Activated B cell treated with CpG ODN at 0.5 μM for 24 hours (primary cell): ENCODE data around the gene SERGEF. TPM values are rescaled to one million over a fixed set of nuclear protein-coding genes. Genes with fewer than 3 reads are reported as not detected.

Experiments
- ATAC-seq: fragments of 200-7000 bp; cut with Tn5 transposase; one replicate; pipeline ENCODE4 v1.10.0; 2021; ENCODE audit warnings: low read depth, mild to moderate bottlenecking, moderate library complexity
- CTCF ChIA-PET: fragments of 350-600 bp; sonication (Branson Sonifier 250); formaldehyde crosslinking; loops from one replicate; lab custom pipeline; 2021; ENCODE audit warnings: antibody characterized with exemption; lab: Charles Lee
- POLR2A ChIA-PET: fragments of 350-600 bp; sonication (Branson Sonifier 250); formaldehyde crosslinking; loops from one replicate; lab custom pipeline; 2021; ENCODE audit warnings: antibody characterized with exemption; lab: Charles Lee
- DNase-seq: peaks from one replicate; pipeline ENCODE4 v3.0.0; 2022
- H3K27ac Mint-ChIP-seq: one replicate; pipeline ENCODE4 v1.8.0; 2020; ENCODE audit warnings: mixed read lengths
- H3K27me3 Mint-ChIP-seq: one replicate; pipeline ENCODE4 v1.8.0; 2021; ENCODE audit warnings: mixed read lengths
- H3K36me3 Mint-ChIP-seq: one replicate; pipeline ENCODE4 v1.8.0; 2021; ENCODE audit warnings: low read depth, mixed read lengths
- H3K4me1 Mint-ChIP-seq: one replicate; pipeline ENCODE4 v1.8.0; 2021; ENCODE audit warnings: mixed read lengths
- H3K4me3 Mint-ChIP-seq: one replicate; pipeline ENCODE4 v1.8.0; 2020; ENCODE audit warnings: mild to moderate bottlenecking, mixed read lengths
- H3K9me3 Mint-ChIP-seq: one replicate; pipeline ENCODE4 v1.8.0; 2020; ENCODE audit warnings: mixed read lengths
- intact Hi-C: fragments of 100-400 bp; cut with micrococcal nuclease; formaldehyde crosslinking; loops from one replicate; pipeline ENCODE4 v1.15.1; 2024
- total RNA-seq: library from RNA; stranded (reverse); gene quantifications from 2 replicates; pipeline ENCODE4 v1.2.3, GENCODE V29; 2022
- TF ChIP-seq, protein P1 (sequence below): fragments of 200-600 bp; IDR thresholded peaks from one replicate; pipeline ENCODE4 v1.8.0; 2022; ENCODE audit warnings: antibody characterized with exemption, mild to moderate bottlenecking

SERGEF gene
- total RNA-seq, 1 donor from 2014 or later = 38.4 TPM

DNA sequence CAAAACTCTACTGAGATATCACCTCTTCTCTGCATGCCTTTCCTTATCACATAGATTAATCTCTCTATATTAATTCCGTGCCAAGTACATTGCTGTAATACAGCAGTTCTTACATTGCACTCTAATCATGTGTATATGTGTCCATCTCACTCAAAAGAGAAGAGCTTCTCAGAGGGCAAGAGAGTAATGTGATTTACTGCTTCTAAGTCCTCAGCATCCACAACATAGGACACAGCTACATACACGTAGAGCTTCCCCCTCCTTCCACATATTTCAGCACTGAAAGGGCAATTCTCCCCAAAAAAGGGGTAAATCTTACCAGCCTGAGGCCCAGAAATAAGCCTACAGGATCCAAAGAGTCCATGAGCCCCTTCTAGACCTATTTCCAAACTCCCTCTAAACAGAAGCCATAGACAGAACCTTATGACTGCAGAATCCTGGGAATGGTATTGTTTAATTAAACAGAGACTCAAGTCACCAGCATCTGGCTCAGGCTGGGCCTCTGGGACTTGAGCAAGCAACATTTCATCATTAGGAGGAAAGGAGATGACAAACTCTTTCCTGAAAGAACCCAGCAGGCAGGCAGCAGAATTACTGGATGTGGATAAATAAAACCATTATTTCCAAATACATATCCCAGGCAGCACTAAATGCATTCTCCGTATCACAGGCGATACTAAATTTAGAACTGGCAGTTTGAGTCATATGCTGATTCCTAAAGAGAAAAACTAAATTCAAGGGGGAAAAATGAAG, 191.0 kb downstream of the SERGEF start:
- H3K27me3 Mint-ChIP-seq = no peaks in the 10 kb centered on the region
- ATAC-seq (no peak), DNase-seq (no peak)
- intact Hi-C loops = no loop called here
- no peak overlapping the region for H3K4me3 Mint-ChIP-seq
- ChIA-PET CTCF (no interaction called here), POLR2A (no interaction called here)
- H3K9me3 Mint-ChIP-seq = no peaks in the 10 kb centered on the region
- H3K4me1 Mint-ChIP-seq = no peaks in the 10 kb centered on the region
- H3K27ac Mint-ChIP-seq = no peak overlapping the region
- H3K36me3 Mint-ChIP-seq = no peaks in the 10 kb centered on the region
- TF ChIP-seq, protein P1, sequence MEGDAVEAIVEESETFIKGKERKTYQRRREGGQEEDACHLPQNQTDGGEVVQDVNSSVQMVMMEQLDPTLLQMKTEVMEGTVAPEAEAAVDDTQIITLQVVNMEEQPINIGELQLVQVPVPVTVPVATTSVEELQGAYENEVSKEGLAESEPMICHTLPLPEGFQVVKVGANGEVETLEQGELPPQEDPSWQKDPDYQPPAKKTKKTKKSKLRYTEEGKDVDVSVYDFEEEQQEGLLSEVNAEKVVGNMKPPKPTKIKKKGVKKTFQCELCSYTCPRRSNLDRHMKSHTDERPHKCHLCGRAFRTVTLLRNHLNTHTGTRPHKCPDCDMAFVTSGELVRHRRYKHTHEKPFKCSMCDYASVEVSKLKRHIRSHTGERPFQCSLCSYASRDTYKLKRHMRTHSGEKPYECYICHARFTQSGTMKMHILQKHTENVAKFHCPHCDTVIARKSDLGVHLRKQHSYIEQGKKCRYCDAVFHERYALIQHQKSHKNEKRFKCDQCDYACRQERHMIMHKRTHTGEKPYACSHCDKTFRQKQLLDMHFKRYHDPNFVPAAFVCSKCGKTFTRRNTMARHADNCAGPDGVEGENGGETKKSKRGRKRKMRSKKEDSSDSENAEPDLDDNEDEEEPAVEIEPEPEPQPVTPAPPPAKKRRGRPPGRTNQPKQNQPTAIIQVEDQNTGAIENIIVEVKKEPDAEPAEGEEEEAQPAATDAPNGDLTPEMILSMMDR = no peak

DNA sequence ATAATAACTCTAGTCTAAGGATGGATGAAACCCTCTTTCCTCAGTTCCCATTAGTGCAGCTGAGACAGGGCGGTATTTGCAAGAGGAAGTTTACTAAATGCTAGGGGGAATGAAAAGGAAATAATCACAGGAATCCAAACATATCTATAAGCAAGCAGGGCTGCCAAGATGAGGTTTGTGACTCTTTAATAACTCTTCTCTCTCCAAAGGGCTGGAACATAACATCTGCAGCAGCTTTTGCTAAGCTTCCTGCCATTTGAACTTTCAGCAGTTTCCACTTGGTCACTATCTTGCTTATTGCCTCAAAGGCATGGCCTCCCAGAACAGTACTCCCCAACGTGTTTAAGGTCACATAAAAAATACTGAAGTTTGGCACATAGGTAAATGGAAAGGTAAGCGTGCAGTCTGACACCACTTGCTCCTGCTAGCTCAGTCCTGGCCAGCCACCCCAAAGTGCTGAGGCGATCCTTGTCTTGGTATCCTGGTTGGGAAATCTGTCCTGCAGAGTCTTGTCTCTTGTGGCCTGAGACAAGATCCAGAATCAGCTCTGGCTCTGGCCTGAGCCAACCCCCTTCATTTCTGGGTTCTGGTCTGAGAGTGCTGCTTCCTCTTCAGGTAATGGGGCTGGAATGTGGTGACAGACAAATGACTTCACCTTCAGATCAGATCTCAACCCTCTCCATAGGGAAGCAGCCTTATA, 196.5 kb downstream of the SERGEF start:
- POLR2A ChIA-PET = no interaction called here
- TF ChIP-seq, protein P1 = no peak
- H3K4me1 Mint-ChIP-seq = no peaks in the 10 kb centered on the region
- no peak for DNase-seq
- H3K27me3 Mint-ChIP-seq = no peaks in the 10 kb centered on the region
- CTCF ChIA-PET = no interaction called here
- no peak overlapping the region for H3K27ac Mint-ChIP-seq
- H3K36me3 Mint-ChIP-seq = peaks cover 13% of the 10 kb centered on the region
- no peak overlapping the region for H3K4me3 Mint-ChIP-seq
- H3K9me3 Mint-ChIP-seq = no peaks in the 10 kb centered on the region
- no peak for ATAC-seq
- intact Hi-C loops = no loop called here

DNA sequence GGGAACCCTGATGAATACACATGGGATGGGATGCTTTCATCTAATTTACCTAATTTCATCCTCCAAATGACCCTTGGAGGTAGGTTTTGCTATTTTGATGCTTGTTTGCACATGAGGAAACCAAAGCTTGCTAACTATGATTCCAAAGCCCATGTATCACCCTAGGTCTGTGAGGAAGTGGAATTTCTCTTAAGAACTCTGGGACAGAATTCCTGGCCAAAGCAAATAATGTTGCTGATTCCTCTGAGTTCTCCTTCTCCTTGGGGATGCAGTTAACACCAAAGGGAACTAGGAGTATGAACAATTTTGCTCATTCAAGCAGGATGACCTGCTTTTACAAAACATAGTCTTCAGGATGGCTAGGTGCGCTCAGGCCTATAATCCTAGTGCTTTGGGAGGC, 198.3 kb downstream of the SERGEF start:
- CTCF ChIA-PET = no interaction called here
- no peak overlapping the region for H3K4me3 Mint-ChIP-seq
- intact Hi-C loops = no loop called here
- POLR2A ChIA-PET = no interaction called here
- peaks cover 13% of the 10 kb centered on the region for H3K36me3 Mint-ChIP-seq
- no peak overlapping the region for H3K27ac Mint-ChIP-seq
- DNase-seq (no peak), ATAC-seq (no peak)
- no peaks in the 10 kb centered on the region for H3K27me3 Mint-ChIP-seq
- TF ChIP-seq, protein P1 = no peak
- no peaks in the 10 kb centered on the region for H3K9me3 Mint-ChIP-seq
- H3K4me1 Mint-ChIP-seq = no peaks in the 10 kb centered on the region

DNA sequence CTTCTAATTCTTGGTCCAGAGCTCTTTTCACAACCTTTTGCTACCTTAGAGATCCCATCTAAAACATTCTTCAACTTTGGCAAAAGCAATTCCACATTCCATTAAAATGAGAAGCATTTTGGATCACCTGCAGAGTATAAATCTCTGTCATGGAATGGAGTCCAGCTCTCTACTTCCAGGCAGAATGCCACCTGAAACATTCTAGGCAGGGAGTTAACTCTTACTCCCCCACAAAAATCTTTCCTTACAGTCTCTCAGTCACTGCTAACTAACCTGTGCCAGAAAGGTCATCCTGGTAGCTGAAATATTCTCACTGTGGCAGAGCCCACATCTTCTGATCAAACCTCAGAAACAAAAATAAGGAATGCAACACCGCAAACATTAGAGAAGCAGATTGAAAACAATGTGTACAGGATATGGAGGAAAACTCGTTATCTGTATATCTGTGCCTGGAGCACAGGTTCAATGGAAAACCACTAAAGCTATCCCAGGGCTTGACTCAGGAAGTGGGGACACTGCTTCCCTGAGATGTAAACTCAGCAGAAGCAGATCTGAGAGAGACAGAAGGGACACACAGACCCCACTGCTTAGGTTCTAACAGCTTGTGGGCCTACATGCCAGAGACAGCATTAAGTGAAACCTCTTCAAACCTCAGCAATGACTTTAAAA, 199.3 kb downstream of the SERGEF start:
- Mint-ChIP-seq H3K9me3 (no peaks in the 10 kb centered on the region), H3K27me3 (no peaks in the 10 kb centered on the region), H3K4me3 (no peak overlapping the region), H3K27ac (no peak overlapping the region), H3K4me1 (no peaks in the 10 kb centered on the region), H3K36me3 (peaks cover 13% of the 10 kb centered on the region)
- ChIA-PET CTCF (no interaction called here), POLR2A (no interaction called here)
- TF ChIP-seq, protein P1 = no peak
- ATAC-seq (no peak), DNase-seq (no peak)
- intact Hi-C loops = no loop called here

DNA sequence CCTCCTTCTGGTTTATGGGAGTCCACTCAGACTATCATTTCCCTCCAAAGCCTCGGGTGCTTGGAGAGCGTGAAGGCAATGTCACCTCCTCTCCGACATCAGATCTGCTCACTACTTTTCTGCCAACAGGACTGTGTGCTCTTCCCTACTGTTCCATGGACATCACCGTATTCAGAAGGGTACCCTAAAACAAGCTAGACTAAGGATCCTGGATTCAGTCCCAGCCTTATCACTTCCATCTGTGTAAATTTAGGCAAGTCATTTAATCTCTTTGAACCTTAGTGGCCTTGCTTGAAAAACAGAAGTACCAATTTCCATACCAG, 200.0 kb downstream of the SERGEF start:
- CTCF ChIA-PET = no interaction called here
- no peaks in the 10 kb centered on the region for H3K4me1 Mint-ChIP-seq
- H3K4me3 Mint-ChIP-seq = no peak overlapping the region
- TF ChIP-seq, protein P1 = no peak
- H3K27me3 Mint-ChIP-seq = no peaks in the 10 kb centered on the region
- H3K36me3 Mint-ChIP-seq = peaks cover 17% of the 10 kb centered on the region
- no peaks in the 10 kb centered on the region for H3K9me3 Mint-ChIP-seq
- POLR2A ChIA-PET = no interaction called here
- no peak for DNase-seq
- no peak for ATAC-seq
- intact Hi-C loops = no loop called here
- H3K27ac Mint-ChIP-seq = no peak overlapping the region
